Measurements from ENCODE around the gene MAPRE2.

MAPRE2 gene

DNA sequence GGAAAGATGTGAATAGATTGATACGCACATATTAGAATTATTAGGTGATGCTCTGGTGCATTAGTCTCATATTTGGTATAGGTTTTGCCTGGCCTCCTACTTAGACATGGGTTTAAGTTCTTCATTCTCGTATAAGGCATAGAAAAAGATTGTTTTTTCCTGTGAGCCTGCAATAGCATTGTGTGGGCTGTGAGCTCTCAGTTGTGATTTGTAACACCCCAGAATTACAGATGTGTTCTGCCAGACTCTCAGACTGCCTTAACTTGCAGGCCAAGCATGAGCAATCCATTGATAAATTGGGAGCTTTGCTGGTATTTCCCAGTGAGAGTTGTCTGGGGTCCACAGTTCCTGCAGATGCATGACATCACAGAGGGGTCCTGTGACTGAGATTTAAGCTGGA is 95.7 kb downstream of the MAPRE2 start:
- Histone ChIP-seq H3F3A (ENCODE audit: insufficient read depth) (no peaks in the 10 kb centered on the region), H3K9ac (ENCODE audit: low read length) (no peak overlapping the region), H3K9me3 (ENCODE audit: insufficient read depth, low read length) (no peaks in the 10 kb centered on the region), H3K79me2 (ENCODE audit: insufficient read depth, low read length) (no peaks in the 10 kb centered on the region), H2AFZ (ENCODE audit: low read depth, low read length, severe bottlenecking) (no peak overlapping the region), H3K9me2 (replicated peaks; ENCODE audit: insufficient read depth, low read length) (no peaks in the 10 kb centered on the region), H3K4me2 (ENCODE audit: low read depth, low read length, poor library complexity, severe bottlenecking) (no peak overlapping the region), H3K27me3 (ENCODE audit: low read length) (no peaks in the 10 kb centered on the region), H3K36me3 (ENCODE audit: low read length) (no peaks in the 10 kb centered on the region), H3K4me3 (ENCODE audit: insufficient read depth, low read length, poor library complexity, severe bottlenecking) (no peak overlapping the region), H4K20me1 (ENCODE audit: low read depth, low read length) (no peaks in the 10 kb centered on the region), H3K27ac (ENCODE audit: low read depth, low read length) (no peak overlapping the region)
- TF ChIP-seq, protein P1, sequence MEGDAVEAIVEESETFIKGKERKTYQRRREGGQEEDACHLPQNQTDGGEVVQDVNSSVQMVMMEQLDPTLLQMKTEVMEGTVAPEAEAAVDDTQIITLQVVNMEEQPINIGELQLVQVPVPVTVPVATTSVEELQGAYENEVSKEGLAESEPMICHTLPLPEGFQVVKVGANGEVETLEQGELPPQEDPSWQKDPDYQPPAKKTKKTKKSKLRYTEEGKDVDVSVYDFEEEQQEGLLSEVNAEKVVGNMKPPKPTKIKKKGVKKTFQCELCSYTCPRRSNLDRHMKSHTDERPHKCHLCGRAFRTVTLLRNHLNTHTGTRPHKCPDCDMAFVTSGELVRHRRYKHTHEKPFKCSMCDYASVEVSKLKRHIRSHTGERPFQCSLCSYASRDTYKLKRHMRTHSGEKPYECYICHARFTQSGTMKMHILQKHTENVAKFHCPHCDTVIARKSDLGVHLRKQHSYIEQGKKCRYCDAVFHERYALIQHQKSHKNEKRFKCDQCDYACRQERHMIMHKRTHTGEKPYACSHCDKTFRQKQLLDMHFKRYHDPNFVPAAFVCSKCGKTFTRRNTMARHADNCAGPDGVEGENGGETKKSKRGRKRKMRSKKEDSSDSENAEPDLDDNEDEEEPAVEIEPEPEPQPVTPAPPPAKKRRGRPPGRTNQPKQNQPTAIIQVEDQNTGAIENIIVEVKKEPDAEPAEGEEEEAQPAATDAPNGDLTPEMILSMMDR (IDR thresholded peaks at IDR 0.05; ENCODE audit: insufficient read depth, low read length, poor library complexity, severe bottlenecking), result no peak
- TF ChIP-seq EZH2phosphoT487 (conservative IDR thresholded peaks at IDR 0.05; ENCODE audit: low read length), result no peak

DNA sequence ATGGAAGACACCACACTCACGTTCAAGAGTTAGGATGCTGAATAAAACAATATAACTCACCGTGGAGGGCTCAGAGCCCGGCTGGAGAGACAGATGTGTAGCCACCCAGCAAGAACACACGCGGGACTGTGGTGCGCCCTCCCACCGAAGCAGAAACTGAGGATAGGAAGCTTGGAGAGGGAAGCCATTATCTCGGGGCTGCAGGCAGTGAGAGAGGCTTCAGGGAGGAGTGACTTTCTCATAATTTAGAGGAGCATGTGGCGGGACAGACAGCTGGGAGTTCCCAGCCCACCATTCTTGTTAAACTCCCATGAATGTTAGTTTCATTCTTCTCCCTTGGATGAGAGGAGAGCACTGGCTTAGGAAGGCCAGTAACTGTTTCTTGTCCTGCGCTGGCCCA is 96.4 kb downstream of the MAPRE2 start:
- Histone ChIP-seq H4K20me1 (ENCODE audit: low read depth, low read length) (no peaks in the 10 kb centered on the region), H3K27me3 (ENCODE audit: low read length) (no peaks in the 10 kb centered on the region), H3K79me2 (ENCODE audit: insufficient read depth, low read length) (no peaks in the 10 kb centered on the region), H3K4me2 (ENCODE audit: low read depth, low read length, poor library complexity, severe bottlenecking) (no peak overlapping the region), H3K27ac (ENCODE audit: low read depth, low read length) (no peak overlapping the region), H3K9me3 (ENCODE audit: insufficient read depth, low read length) (no peaks in the 10 kb centered on the region), H3K9ac (ENCODE audit: low read length) (no peak overlapping the region), H3K4me3 (ENCODE audit: insufficient read depth, low read length, poor library complexity, severe bottlenecking) (no peak overlapping the region), H3F3A (ENCODE audit: insufficient read depth) (no peaks in the 10 kb centered on the region), H3K36me3 (ENCODE audit: low read length) (no peaks in the 10 kb centered on the region), H3K9me2 (replicated peaks; ENCODE audit: insufficient read depth, low read length) (no peaks in the 10 kb centered on the region), H2AFZ (ENCODE audit: low read depth, low read length, severe bottlenecking) (no peak overlapping the region)
- no peak for TF ChIP-seq EZH2phosphoT487 (conservative IDR thresholded peaks at IDR 0.05; ENCODE audit: low read length)
- TF ChIP-seq, protein P1 (IDR thresholded peaks at IDR 0.05; ENCODE audit: insufficient read depth, low read length, poor library complexity, severe bottlenecking), result no peak

DNA sequence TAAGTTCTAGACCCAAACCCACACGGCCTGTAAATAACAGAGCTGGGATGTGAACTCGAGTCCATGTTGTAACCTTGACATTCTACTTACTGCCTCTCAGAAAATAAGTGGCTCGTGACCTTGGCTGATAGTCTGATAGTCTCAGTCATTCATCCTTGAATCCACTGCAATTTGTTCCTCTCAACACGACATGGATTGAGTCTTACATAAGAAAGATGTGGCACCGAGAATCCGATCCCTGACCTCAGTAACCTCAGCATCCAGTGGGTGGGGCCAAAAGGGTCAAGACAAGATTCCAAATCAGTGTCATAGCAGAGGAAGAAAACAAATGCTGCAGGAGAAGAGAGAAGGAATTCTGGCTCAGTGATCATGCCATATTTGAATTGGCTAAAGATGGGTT is 97.6 kb downstream of the MAPRE2 start:
- H3F3A ChIP-seq (ENCODE audit: insufficient read depth), result no peaks in the 10 kb centered on the region
- TF ChIP-seq EZH2phosphoT487 (conservative IDR thresholded peaks at IDR 0.05; ENCODE audit: low read length), result no peak
- TF ChIP-seq, protein P1 (IDR thresholded peaks at IDR 0.05; ENCODE audit: insufficient read depth, low read length, poor library complexity, severe bottlenecking), result no peak
- no peaks in the 10 kb centered on the region for H3K36me3 ChIP-seq (ENCODE audit: low read length)
- H4K20me1 ChIP-seq (ENCODE audit: low read depth, low read length), result no peaks in the 10 kb centered on the region
- no peaks in the 10 kb centered on the region for H3K79me2 ChIP-seq (ENCODE audit: insufficient read depth, low read length)
- H3K9me3 ChIP-seq (ENCODE audit: insufficient read depth, low read length), result no peaks in the 10 kb centered on the region
- no peak overlapping the region for H2AFZ ChIP-seq (ENCODE audit: low read depth, low read length, severe bottlenecking)
- H3K4me2 ChIP-seq (ENCODE audit: low read depth, low read length, poor library complexity, severe bottlenecking), result no peak overlapping the region
- H3K27ac ChIP-seq (ENCODE audit: low read depth, low read length), result no peak overlapping the region
- H3K9ac ChIP-seq (ENCODE audit: low read length), result no peak overlapping the region
- no peak overlapping the region for H3K4me3 ChIP-seq (ENCODE audit: insufficient read depth, low read length, poor library complexity, severe bottlenecking)
- H3K27me3 ChIP-seq (ENCODE audit: low read length), result no peaks in the 10 kb centered on the region
- H3K9me2 ChIP-seq (replicated peaks; ENCODE audit: insufficient read depth, low read length), result no peaks in the 10 kb centered on the region

Measured in SU-DHL-6 (cell line).